NCI-H510A (cell line): ENCODE results near the gene PLEKHG4B.

Source experiments
- DNase-seq: peaks from one replicate; lab custom pipeline; 2025; lab: John Stamatoyannopoulos, UW

The PLEKHG4B gene

GRCh38 chr5:76358-77169 lies 15.4 kb upstream of the PLEKHG4B start:
- DNase-seq, result no peak

- DNase-seq, result no peak
These were observed 14.8 kb upstream of the PLEKHG4B start for GRCh38 chr5:77170-77501.

- no peak for DNase-seq
These were observed 14.4 kb upstream of the PLEKHG4B start for GRCh38 chr5:77546-77945.

- peak; percentile 56 for DNase-seq
These were observed 13.8 kb upstream of the PLEKHG4B start for GRCh38 chr5:77957-78804.

- no peak for DNase-seq
These were observed 13.2 kb upstream of the PLEKHG4B start for GRCh38 chr5:78805-79149.

- no peak for DNase-seq
These were observed 12.7 kb upstream of the PLEKHG4B start for GRCh38 chr5:79263-79662.

- DNase-seq, result no peak
These were observed 12.1 kb upstream of the PLEKHG4B start for GRCh38 chr5:79821-80220.

- DNase-seq, result peak; percentile 65
These were observed 10.5 kb upstream of the PLEKHG4B start for GRCh38 chr5:81391-82021.

GRCh38 chr5:82097-82496 lies 9.9 kb upstream of the PLEKHG4B start:
- no peak for DNase-seq

GRCh38 chr5:82570-82969 lies 9.4 kb upstream of the PLEKHG4B start:
- DNase-seq, result no peak

GRCh38 chr5:83029-83428 lies 8.9 kb upstream of the PLEKHG4B start:
- DNase-seq, result no peak

GRCh38 chr5:85334-85995 lies 6.5 kb upstream of the PLEKHG4B start:
- no peak for DNase-seq

- no peak for DNase-seq
These were observed 2.4 kb upstream of the PLEKHG4B start for GRCh38 chr5:89337-90286.

GRCh38 chr5:90590-91547 lies 1.1 kb upstream of the PLEKHG4B start:
- DNase-seq, result peak; percentile 79

- no peak for DNase-seq
These were observed 643 bp downstream of the PLEKHG4B start for GRCh38 chr5:92401-93220.

- no peak for DNase-seq
These were observed 1.4 kb downstream of the PLEKHG4B start for GRCh38 chr5:93221-93980.

GRCh38 chr5:94113-94892 lies 2.3 kb downstream of the PLEKHG4B start:
- no peak for DNase-seq
